Raji (cell line): Measurements from ENCODE around the gene OR14A16.

Experiments used
- POLR2A ChIP-seq: IDR thresholded peaks from 2 replicates; pipeline ENCODE4 v1.6.1; 2011; ENCODE audit warnings: low read depth, low read length, control low read depth; ENCODE audit not compliant: insufficient read depth

Gene OR14A16

DNA sequence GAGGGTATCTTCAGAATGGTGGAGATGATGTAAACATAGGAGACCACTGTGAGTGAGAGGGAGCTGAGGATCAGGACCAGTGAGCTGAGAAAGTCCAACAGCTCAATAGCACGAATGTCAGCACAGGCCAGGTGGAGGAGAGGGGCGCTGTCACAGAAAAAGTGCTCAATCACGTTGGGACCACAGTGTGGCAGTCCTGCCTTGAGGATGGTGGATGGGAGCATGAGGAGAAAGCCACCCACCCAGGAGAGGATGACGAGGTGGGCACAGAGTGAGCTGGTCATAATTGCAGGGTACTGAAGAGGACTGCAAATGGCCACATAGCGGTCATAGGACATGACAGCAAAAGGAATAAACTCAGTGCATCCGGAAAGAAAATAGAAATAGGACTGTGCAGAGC, 9.7 kb upstream of the OR14A16 start:
- no peak for TF ChIP-seq POLR2A

- TF ChIP-seq POLR2A: no peak
Measured at GRCh38 chr1:247829656-247830055, 5.7 kb upstream of the OR14A16 start.

GRCh38 chr1:247825362-247825761, 1.4 kb upstream of the OR14A16 start:
- TF ChIP-seq POLR2A: no peak

- TF ChIP-seq POLR2A: no peak
Measured at GRCh38 chr1:247822060-247822459, 1.9 kb downstream of the OR14A16 start.

DNA sequence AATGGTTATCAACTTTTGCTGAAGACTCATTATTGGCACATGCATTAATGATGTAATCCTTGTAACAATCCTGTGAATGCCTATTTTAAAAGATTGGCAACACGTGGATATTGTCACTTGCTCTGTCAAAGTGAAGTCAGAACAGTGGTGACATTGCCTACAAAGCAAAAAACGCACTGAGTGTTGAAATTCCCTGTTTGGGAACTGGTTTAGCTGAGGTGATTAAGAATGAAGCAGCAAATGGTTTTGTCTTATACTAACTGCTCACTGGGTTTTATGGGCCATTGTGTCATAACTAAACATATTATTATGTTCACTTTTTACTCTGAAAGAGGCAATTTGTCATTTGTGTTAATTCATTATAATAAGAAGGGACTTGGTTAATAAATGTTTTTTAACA, 11.3 kb downstream of the OR14A16 start:
- no peak for TF ChIP-seq POLR2A

DNA sequence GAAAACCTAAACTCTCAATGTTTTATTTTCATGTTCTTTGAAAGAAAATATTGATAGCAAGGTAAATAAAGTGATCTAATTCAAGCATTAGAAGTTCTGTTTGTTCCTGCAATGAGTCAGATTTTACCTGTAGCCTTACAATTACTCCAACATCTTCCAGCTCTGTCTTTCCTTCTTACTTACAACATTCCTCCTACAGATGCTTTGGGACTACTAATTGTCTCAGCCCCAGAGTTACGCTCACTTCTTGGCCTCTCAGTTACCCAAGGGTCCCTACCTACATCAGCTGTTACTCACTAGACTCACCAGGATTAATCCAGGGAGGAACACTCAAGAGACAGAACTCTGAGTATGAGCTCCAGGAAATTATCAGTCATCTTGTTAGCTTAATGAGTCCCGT, 26.4 kb downstream of the OR14A16 start:
- no peak for TF ChIP-seq POLR2A

DNA sequence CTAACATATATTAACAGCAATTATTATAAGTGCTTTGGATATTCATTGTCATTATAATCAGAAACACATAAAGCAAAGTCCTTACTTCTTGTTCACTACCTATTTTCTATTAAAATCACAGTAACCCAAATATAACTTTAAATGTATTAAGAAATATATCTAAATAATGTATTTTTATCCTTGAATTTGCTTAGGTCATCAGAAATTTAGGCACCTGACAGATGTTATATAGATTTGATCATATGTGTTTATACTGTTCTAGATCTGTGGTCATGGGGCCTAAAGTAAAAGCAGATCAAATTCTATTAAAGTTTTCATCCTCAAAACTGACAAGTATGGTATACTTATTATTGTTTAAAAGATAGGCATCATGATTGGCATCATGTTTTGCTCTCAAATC, 54.3 kb downstream of the OR14A16 start:
- no peak for TF ChIP-seq POLR2A
